Measurements from ENCODE around the gene BAIAP2L1.
"Not testable (repeated sequence)": the region's sequence is repeated elsewhere in the genome, so short reads cannot be mapped to it uniquely, and the experiment has no call there.

BAIAP2L1 gene

GRCh38 chr7:98396768-98397167, 4.1 kb downstream of the BAIAP2L1 start:
- DNase-seq (ENCODE audit: low read depth): no peak
- TF ChIP-seq CTCF (conservative IDR thresholded peaks at IDR 0.05; ENCODE audit: control insufficient read depth, insufficient read depth, low read depth, low read length): no peak
- no peak overlapping the region for H3K4me3 ChIP-seq (ENCODE audit: control insufficient read depth, low read depth, low read length)

- H3K4me3 ChIP-seq (ENCODE audit: control insufficient read depth, low read depth, low read length): no peak overlapping the region
- DNase-seq (ENCODE audit: low read depth): no peak
- no peak for TF ChIP-seq CTCF (conservative IDR thresholded peaks at IDR 0.05; ENCODE audit: control insufficient read depth, insufficient read depth, low read depth, low read length)
Measured at GRCh38 chr7:98395951-98396350, 4.9 kb downstream of the BAIAP2L1 start.

GRCh38 chr7:98395481-98395880, 5.4 kb downstream of the BAIAP2L1 start:
- DNase-seq (ENCODE audit: low read depth): no peak
- H3K4me3 ChIP-seq (ENCODE audit: control insufficient read depth, low read depth, low read length): no peak overlapping the region
- no peak for TF ChIP-seq CTCF (conservative IDR thresholded peaks at IDR 0.05; ENCODE audit: control insufficient read depth, insufficient read depth, low read depth, low read length)

GRCh38 chr7:98394377-98394836, 6.5 kb downstream of the BAIAP2L1 start:
- no peak for TF ChIP-seq CTCF (conservative IDR thresholded peaks at IDR 0.05; ENCODE audit: control insufficient read depth, insufficient read depth, low read depth, low read length)
- H3K4me3 ChIP-seq (ENCODE audit: control insufficient read depth, low read depth, low read length): no peak overlapping the region
- peak; percentile 69 for DNase-seq (ENCODE audit: low read depth)

GRCh38 chr7:98387544-98388226, 13.2 kb downstream of the BAIAP2L1 start:
- no peak for TF ChIP-seq CTCF (conservative IDR thresholded peaks at IDR 0.05; ENCODE audit: control insufficient read depth, insufficient read depth, low read depth, low read length)
- H3K4me3 ChIP-seq (ENCODE audit: control insufficient read depth, low read depth, low read length): no peak overlapping the region
- no peak for DNase-seq (ENCODE audit: low read depth)

GRCh38 chr7:98387131-98387530, 13.8 kb downstream of the BAIAP2L1 start:
- TF ChIP-seq CTCF (conservative IDR thresholded peaks at IDR 0.05; ENCODE audit: control insufficient read depth, insufficient read depth, low read depth, low read length): no peak
- no peak for DNase-seq (ENCODE audit: low read depth)

GRCh38 chr7:98385532-98385931, 15.4 kb downstream of the BAIAP2L1 start:
- not testable (repeated sequence) for H3K4me3 ChIP-seq (ENCODE audit: control insufficient read depth, low read depth, low read length); DNase-seq (ENCODE audit: low read depth)

More at GRCh38 chr7:98387131-98387530, 13.8 kb downstream of the BAIAP2L1 start:
- no peak overlapping the region for H3K4me3 ChIP-seq (ENCODE audit: control insufficient read depth, low read depth, low read length)

Measured in fibroblast of mammary gland (primary cell).